HEK293 (cell line): Measurements from ENCODE around the gene ASCC2.

Source experiments
- FEZF1 ChIP-seq: fragments of 450-650 bp; formaldehyde crosslinking; IDR thresholded peaks from 2 replicates; pipeline ENCODE4 v1.5.1; 2016; ENCODE audit warnings: missing biosample characterization, missing genetic modification characterization
- IKZF3 ChIP-seq: fragments of 450-650 bp; IDR thresholded peaks from 2 replicates; pipeline ENCODE4 v1.5.0; 2018; ENCODE audit warnings: missing biosample characterization, mild to moderate bottlenecking, missing genetic modification characterization, moderate library complexity
- KLF16 ChIP-seq: fragments of 450-650 bp; formaldehyde crosslinking; IDR thresholded peaks from 2 replicates; pipeline ENCODE4 v1.5.1; 2017; ENCODE audit warnings: missing biosample characterization, missing genetic modification characterization
- ZBTB26 ChIP-seq: fragments of 450-650 bp; formaldehyde crosslinking; optimal IDR thresholded peaks from 2 replicates; pipeline ENCODE3; 2016; ENCODE audit warnings: missing biosample characterization, mild to moderate bottlenecking, missing genetic modification characterization
- ZBTB8A ChIP-seq: fragments of 450-650 bp; formaldehyde crosslinking; IDR thresholded peaks from 2 replicates; pipeline ENCODE4 v1.5.1; 2016; ENCODE audit warnings: missing biosample characterization, missing genetic modification characterization
- ZNF223 ChIP-seq: fragments of 450-650 bp; formaldehyde crosslinking; IDR thresholded peaks from 2 replicates; pipeline ENCODE4 v1.5.1; 2016; ENCODE audit warnings: missing biosample characterization, missing genetic modification characterization
- ZNF510 ChIP-seq: fragments of 450-650 bp; formaldehyde crosslinking; IDR thresholded peaks from 2 replicates; pipeline ENCODE4 v1.5.1; 2018; ENCODE audit warnings: mild to moderate bottlenecking, missing genetic modification characterization, missing biosample characterization; ENCODE audit not compliant: insufficient replicate concordance
- ZNF830 ChIP-seq: fragments of 450-650 bp; IDR thresholded peaks from 2 replicates; pipeline ENCODE4 v1.5.0; 2018; ENCODE audit warnings: missing biosample characterization, missing genetic modification characterization, low read depth, mild to moderate bottlenecking, moderate library complexity
- TF ChIP-seq, protein P1 (sequence below): fragments of 450-650 bp; formaldehyde crosslinking; IDR thresholded peaks from 2 replicates; pipeline ENCODE4 v1.5.1; 2016; ENCODE audit warnings: missing biosample characterization, missing genetic modification characterization
- TF ChIP-seq, protein P2 (sequence below): fragments of 450-650 bp; formaldehyde crosslinking; IDR thresholded peaks from 2 replicates; pipeline ENCODE4 v1.5.1; 2016; ENCODE audit warnings: missing biosample characterization, missing genetic modification characterization
- TF ChIP-seq, protein P3 (sequence below): fragments of 450-650 bp; formaldehyde crosslinking; IDR thresholded peaks from 2 replicates; pipeline ENCODE4 v1.5.1; 2016; ENCODE audit warnings: missing biosample characterization, missing genetic modification characterization
- TF ChIP-seq, protein P4 (sequence below): fragments of 450-650 bp; formaldehyde crosslinking; IDR thresholded peaks from 2 replicates; pipeline ENCODE4 v1.5.1; 2017; ENCODE audit warnings: missing biosample characterization, missing genetic modification characterization

DNA sequence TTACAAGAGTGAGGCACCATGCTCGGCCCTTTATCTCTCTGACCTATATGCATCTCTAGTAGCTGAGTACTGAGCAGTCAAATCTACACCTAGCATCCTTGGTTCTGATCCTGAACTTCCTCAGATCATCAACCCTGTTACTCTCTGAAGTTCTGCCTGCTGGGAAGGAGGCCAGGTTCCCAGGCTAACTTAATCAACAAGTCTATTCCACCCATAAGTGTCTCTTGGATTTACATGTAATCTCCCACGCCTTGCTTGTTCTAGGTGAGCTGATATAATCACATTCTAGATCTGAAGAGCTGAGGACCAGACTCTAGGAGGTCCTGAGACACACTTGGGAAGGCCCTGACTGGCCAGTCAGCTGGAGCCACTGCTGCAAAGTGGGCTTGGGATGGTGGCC, 96.1 kb downstream of the ASCC2 start:
- TF ChIP-seq ZNF830, result no peak
- TF ChIP-seq, protein P1, sequence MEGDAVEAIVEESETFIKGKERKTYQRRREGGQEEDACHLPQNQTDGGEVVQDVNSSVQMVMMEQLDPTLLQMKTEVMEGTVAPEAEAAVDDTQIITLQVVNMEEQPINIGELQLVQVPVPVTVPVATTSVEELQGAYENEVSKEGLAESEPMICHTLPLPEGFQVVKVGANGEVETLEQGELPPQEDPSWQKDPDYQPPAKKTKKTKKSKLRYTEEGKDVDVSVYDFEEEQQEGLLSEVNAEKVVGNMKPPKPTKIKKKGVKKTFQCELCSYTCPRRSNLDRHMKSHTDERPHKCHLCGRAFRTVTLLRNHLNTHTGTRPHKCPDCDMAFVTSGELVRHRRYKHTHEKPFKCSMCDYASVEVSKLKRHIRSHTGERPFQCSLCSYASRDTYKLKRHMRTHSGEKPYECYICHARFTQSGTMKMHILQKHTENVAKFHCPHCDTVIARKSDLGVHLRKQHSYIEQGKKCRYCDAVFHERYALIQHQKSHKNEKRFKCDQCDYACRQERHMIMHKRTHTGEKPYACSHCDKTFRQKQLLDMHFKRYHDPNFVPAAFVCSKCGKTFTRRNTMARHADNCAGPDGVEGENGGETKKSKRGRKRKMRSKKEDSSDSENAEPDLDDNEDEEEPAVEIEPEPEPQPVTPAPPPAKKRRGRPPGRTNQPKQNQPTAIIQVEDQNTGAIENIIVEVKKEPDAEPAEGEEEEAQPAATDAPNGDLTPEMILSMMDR (tag by site-specific recombination), result no peak
- TF ChIP-seq, protein P2, sequence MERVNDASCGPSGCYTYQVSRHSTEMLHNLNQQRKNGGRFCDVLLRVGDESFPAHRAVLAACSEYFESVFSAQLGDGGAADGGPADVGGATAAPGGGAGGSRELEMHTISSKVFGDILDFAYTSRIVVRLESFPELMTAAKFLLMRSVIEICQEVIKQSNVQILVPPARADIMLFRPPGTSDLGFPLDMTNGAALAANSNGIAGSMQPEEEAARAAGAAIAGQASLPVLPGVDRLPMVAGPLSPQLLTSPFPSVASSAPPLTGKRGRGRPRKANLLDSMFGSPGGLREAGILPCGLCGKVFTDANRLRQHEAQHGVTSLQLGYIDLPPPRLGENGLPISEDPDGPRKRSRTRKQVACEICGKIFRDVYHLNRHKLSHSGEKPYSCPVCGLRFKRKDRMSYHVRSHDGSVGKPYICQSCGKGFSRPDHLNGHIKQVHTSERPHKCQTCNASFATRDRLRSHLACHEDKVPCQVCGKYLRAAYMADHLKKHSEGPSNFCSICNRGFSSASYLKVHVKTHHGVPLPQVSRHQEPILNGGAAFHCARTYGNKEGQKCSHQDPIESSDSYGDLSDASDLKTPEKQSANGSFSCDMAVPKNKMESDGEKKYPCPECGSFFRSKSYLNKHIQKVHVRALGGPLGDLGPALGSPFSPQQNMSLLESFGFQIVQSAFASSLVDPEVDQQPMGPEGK (tag by site-specific recombination), result no peak
- no peak for TF ChIP-seq ZNF510
- TF ChIP-seq ZBTB8A (tag by site-specific recombination), result no peak
- no peak for TF ChIP-seq FEZF1
- TF ChIP-seq, protein P3, sequence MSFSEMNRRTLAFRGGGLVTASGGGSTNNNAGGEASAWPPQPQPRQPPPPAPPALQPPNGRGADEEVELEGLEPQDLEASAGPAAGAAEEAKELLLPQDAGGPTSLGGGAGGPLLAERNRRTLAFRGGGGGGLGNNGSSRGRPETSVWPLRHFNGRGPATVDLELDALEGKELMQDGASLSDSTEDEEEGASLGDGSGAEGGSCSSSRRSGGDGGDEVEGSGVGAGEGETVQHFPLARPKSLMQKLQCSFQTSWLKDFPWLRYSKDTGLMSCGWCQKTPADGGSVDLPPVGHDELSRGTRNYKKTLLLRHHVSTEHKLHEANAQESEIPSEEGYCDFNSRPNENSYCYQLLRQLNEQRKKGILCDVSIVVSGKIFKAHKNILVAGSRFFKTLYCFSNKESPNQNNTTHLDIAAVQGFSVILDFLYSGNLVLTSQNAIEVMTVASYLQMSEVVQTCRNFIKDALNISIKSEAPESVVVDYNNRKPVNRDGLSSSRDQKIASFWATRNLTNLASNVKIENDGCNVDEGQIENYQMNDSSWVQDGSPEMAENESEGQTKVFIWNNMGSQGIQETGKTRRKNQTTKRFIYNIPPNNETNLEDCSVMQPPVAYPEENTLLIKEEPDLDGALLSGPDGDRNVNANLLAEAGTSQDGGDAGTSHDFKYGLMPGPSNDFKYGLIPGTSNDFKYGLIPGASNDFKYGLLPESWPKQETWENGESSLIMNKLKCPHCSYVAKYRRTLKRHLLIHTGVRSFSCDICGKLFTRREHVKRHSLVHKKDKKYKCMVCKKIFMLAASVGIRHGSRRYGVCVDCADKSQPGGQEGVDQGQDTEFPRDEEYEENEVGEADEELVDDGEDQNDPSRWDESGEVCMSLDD (tag by site-specific recombination), result no peak
- TF ChIP-seq ZNF223 (tag by site-specific recombination), result no peak
- TF ChIP-seq, protein P4, sequence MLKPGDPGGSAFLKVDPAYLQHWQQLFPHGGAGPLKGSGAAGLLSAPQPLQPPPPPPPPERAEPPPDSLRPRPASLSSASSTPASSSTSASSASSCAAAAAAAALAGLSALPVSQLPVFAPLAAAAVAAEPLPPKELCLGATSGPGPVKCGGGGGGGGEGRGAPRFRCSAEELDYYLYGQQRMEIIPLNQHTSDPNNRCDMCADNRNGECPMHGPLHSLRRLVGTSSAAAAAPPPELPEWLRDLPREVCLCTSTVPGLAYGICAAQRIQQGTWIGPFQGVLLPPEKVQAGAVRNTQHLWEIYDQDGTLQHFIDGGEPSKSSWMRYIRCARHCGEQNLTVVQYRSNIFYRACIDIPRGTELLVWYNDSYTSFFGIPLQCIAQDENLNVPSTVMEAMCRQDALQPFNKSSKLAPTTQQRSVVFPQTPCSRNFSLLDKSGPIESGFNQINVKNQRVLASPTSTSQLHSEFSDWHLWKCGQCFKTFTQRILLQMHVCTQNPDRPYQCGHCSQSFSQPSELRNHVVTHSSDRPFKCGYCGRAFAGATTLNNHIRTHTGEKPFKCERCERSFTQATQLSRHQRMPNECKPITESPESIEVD (tag by site-specific recombination), result no peak
- no peak for TF ChIP-seq ZBTB26 (tag by site-specific recombination)
- TF ChIP-seq IKZF3 (tag by site-specific recombination), result no peak
- TF ChIP-seq KLF16, result no peak
